Lung (tissue), 12 donors: ENCODE results near the gene TRAF2. TPM values are rescaled to one million over a fixed set of nuclear protein-coding genes. Genes with fewer than 3 reads are reported as not detected.

Experiments used
- ATAC-seq: fragments of 200-7000 bp; cut with Tn5 transposase; one replicate; pipeline ENCODE4 v1.9.1; 2020; ENCODE audit warnings: moderate number of reproducible peaks; ENCODE audit not compliant: insufficient read depth, low FRiP score
- DNase-seq, 3 donors: peaks; one replicate each; pipeline ENCODE4 v3.0.0-alpha.2; 2013 to 2017
- H3K27ac ChIP-seq, 2 donors: one replicate each; pipeline ENCODE4 v1.5.1; 2013; ENCODE audit warnings: mild to moderate bottlenecking in 2 of 2, moderate library complexity in 2 of 2, control low read depth in 1 of 2, inconsistent platforms in 1 of 2, low read depth in 1 of 2, low read length in 1 of 2
- H3K27me3 ChIP-seq, 3 donors: one replicate each; pipeline ENCODE4 v1.5.1; 2013; ENCODE audit warnings: low read length in 2 of 3; ENCODE audit not compliant: control insufficient read depth in 3 of 3, insufficient read depth in 3 of 3
- H3K36me3 ChIP-seq, 4 donors: one replicate each; pipeline ENCODE4 v1.5.1; 2013; ENCODE audit warnings: low read length in 4 of 4, mild to moderate bottlenecking in 1 of 4, moderate library complexity in 1 of 4; ENCODE audit not compliant: control insufficient read depth in 4 of 4, insufficient read depth in 4 of 4
- H3K4me1 ChIP-seq, 5 donors: one replicate each; pipeline ENCODE4 v1.5.1; 2013; ENCODE audit warnings: low read length in 5 of 5, mild to moderate bottlenecking in 2 of 5, moderate library complexity in 1 of 5; ENCODE audit not compliant: control insufficient read depth in 5 of 5, insufficient read depth in 5 of 5
- H3K4me3 ChIP-seq: one replicate; pipeline ENCODE4 v1.5.1; 2013; ENCODE audit warnings: mild to moderate bottlenecking, control low read depth, moderate library complexity
- H3K9ac ChIP-seq, 2 donors: one replicate each; pipeline ENCODE4 v1.5.1; 2013; ENCODE audit warnings: low read length in 2 of 2, control low read depth in 1 of 2; ENCODE audit not compliant: insufficient read depth in 1 of 2
- H3K9me3 ChIP-seq, 4 donors: one replicate each; pipeline ENCODE4 v1.5.1; 2013; ENCODE audit warnings: low read length in 3 of 4, mild to moderate bottlenecking in 1 of 4, moderate library complexity in 1 of 4; ENCODE audit not compliant: control insufficient read depth in 4 of 4, insufficient read depth in 3 of 4
- WGBS, 2 donors: extraction: QIAGEN DNeasy Blood & Tissue Kit; methylation state at CpG; one replicate each; pipeline ENCODE4 v1.1.7; 2013; 5-methylcytosine and 5-hydroxymethylcytosine counted together
- polyA plus RNA-seq, 2 donors: library from polyadenylated mRNA; stranded (reverse); fragments of 200-250 nt; gene quantifications; one replicate each; pipeline ENCODE4 v1.2.1, GENCODE V29; 2013
- total RNA-seq, 2 donors: library from RNA; depleted of rRNA in 1 of 2; stranded (reverse); fragments of >200 nt in 1 of 2; gene quantifications; one replicate each; pipeline ENCODE4 v1.2.1, GENCODE V29; 2014 to 2021
- TF ChIP-seq, protein P1 (sequence below): IDR thresholded peaks from 2 replicates; pipeline ENCODE4 v1.5.1; 2012; ENCODE audit warnings: mild to moderate bottlenecking; ENCODE audit errors: control extremely low read depth, extremely low read depth
- donor health status: control.
- donor health status: control.
- donor health status: Bipolar disorder and iron deficiency.
- donor health status: healthy.
- donor health status: DM: yes; HTN: yes; CAD: no.

Gene TRAF2
- total and polyA plus RNA-seq, 4 donors: 11.3 to 19.1 (median 15.2) TPM

DNA sequence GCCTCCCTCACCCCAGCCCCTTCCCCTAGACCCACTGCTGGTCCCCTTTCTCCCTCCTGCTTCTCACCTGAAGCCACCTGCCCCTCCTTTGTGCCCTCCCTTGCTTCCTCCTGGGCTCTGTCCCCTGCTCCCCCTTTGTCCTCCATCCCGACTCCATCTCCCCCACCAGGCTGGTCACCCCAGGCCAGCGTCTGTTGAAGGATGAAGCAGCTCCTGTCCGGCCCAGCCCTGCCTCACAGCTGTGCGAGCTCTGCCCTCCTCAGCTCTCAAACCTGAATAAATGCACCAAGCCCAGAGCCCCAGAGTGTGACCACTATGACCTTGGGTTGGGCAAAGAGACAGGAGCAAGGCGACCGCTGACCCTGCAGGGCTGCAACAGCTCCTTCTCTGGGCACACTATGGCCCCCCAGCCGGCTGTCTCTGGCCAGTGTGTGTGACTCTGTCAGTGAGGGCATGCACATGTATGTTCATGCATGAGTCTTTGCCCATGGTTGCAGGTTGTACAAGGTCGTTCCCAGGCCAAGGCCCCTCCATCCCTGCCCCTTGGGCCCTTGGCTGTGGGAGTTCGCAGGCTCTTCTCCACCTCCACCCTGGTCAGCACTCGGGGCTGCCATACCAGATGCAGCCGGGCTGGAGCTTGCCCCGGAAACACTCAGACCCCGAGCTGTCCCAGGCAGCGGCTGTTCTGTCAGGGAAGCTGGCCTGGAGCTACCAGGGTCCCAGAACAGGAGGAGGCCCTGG, 69.1 kb downstream of the TRAF2 start:
- Histone ChIP-seq H3K4me3 (no peak overlapping the region), H3K27ac (no peak overlapping the region), H3K27me3 (no peaks in the 10 kb centered on the region), H3K9ac (no peak overlapping the region), H3K36me3 (no peaks in the 10 kb centered on the region), H3K9me3 (no peaks in the 10 kb centered on the region), H3K4me1 (peaks cover 0 to 10% (median 2%) of the 10 kb centered on the region in 5 donors)
- no peak for DNase-seq
- no peak for ATAC-seq
- 86% methylated on average over 14 of the region's 14 CpGs for WGBS, 2 donors
- TF ChIP-seq, protein P1, sequence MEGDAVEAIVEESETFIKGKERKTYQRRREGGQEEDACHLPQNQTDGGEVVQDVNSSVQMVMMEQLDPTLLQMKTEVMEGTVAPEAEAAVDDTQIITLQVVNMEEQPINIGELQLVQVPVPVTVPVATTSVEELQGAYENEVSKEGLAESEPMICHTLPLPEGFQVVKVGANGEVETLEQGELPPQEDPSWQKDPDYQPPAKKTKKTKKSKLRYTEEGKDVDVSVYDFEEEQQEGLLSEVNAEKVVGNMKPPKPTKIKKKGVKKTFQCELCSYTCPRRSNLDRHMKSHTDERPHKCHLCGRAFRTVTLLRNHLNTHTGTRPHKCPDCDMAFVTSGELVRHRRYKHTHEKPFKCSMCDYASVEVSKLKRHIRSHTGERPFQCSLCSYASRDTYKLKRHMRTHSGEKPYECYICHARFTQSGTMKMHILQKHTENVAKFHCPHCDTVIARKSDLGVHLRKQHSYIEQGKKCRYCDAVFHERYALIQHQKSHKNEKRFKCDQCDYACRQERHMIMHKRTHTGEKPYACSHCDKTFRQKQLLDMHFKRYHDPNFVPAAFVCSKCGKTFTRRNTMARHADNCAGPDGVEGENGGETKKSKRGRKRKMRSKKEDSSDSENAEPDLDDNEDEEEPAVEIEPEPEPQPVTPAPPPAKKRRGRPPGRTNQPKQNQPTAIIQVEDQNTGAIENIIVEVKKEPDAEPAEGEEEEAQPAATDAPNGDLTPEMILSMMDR: no peak

DNA sequence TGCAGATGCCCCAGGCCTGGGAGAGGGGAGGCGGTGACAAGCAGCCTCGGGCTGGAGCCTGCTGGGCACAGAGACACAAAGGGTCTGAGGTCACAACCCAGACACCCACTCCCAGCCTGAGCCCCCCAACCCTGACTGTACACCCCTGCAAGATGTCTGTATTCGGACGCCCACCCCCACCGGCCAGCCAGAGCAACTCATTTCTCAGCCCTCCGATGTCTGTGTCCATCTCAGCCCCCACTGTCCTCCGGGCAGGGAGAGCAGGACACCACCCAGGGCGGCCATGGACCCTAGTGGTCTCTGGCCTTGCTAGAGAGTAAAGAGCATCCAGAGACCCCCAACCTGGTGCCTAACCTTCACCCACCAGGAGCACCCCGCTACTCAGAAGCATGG, 69.6 kb downstream of the TRAF2 start:
- ATAC-seq: no peak
- 98% methylated on average over 9 of the region's 9 CpGs for WGBS, 2 donors
- no peak for DNase-seq

DNA sequence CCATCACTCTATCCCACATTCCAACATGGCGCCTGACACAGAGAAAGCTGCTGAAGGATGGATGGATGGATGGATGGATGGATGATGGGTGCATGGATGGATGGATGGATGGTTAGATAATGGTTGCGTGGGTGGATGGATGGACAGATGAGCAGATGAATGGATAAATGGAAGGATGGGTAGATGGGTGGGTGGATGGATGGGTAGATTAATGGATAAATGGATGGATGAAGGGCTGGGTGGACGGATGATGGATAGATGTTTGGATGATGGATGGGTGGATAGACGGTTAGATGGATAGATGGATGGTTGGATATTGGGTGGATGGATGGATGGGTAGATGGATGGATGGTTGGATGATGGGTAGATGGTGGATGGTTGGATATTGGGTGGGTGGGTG, 70.3 kb downstream of the TRAF2 start:
- no peaks in the 10 kb centered on the region for H3K27me3 ChIP-seq
- no peak for ATAC-seq
- H3K4me3 ChIP-seq: no peak overlapping the region
- no peak for DNase-seq
- no peak overlapping the region for H3K9ac ChIP-seq
- TF ChIP-seq, protein P1: no peak
- H3K4me1 ChIP-seq: peaks cover 0 to 5% (median 0%) of the 10 kb centered on the region in 5 donors
- H3K36me3 ChIP-seq: no peaks in the 10 kb centered on the region
- H3K9me3 ChIP-seq: no peaks in the 10 kb centered on the region
- no peak overlapping the region for H3K27ac ChIP-seq
- WGBS, 2 donors: 95 to 99% methylated on average over 4 of the region's 4 CpGs

More for the DNA sequence above, 69.6 kb downstream of the TRAF2 start:
- no peak overlapping the region for H3K9ac ChIP-seq
- peaks cover 0 to 5% (median 0%) of the 10 kb centered on the region in 5 donors for H3K4me1 ChIP-seq
- no peaks in the 10 kb centered on the region for H3K9me3 ChIP-seq
- no peak overlapping the region for H3K27ac ChIP-seq
- H3K27me3 ChIP-seq: no peaks in the 10 kb centered on the region
- H3K36me3 ChIP-seq: no peaks in the 10 kb centered on the region
- TF ChIP-seq, protein P1: no peak
- no peak overlapping the region for H3K4me3 ChIP-seq
